Activated CD4-positive, alpha-beta T cell treated with anti-CD3 and anti-CD28 coated beads, Interleukin-2, amount 50 U/mL, for 16 hours (primary cell): Measurements from ENCODE around the gene FMNL2.
A peak's percentile ranks its signal among the peaks of the same experiment; 100 is the strongest.

ENCODE experiments used
- DNase-seq: peaks from one replicate; pipeline ENCODE4 v3.0.0-alpha.2; 2020

The FMNL2 gene

DNA sequence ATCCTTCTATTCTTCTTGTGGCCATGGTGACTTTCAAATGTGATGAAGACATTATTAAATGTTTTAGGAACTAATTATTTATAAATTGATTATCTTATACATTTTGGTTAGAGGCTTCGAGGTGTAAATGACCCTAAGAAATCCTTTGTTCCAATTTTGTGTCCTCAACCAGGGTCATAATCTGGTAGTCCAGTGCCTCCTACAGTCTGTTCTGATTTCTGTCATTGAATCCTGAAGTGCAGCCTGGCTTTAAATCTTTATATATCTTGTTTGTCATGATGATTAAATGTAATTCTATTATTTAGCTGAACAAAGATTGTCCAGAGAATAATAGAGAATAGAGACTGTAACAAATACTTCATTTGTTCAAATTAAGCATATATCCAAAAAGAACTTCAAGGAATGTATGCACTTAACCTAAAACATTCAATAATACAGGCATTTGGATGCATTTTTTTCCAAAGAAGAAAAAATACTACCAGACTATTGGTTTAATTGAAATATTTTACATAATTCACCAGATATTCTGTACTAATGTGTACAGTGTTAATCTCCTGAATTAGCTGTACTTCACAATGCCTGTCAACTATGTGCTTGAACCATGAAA is 292.5 kb downstream of the FMNL2 start:
- no peak for DNase-seq

DNA sequence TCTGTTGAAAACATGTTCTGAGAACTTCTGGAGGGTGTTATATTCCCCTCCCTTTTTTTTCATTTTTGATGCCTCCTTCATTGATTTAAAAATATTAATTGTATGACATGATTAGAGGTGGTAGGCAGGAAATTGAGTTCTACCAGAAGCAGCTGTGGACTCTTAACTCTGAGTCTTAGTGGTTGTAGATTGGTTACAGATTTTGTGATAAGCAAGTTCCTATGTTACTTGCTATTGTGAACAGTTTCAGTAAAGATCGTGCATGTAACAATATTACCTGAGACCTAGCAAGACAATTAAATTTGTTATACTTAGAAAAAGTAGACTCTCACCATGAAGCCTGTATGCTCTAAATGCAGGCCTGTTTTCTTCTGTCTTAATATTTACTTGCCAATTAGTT is 294.2 kb downstream of the FMNL2 start:
- no peak for DNase-seq

DNA sequence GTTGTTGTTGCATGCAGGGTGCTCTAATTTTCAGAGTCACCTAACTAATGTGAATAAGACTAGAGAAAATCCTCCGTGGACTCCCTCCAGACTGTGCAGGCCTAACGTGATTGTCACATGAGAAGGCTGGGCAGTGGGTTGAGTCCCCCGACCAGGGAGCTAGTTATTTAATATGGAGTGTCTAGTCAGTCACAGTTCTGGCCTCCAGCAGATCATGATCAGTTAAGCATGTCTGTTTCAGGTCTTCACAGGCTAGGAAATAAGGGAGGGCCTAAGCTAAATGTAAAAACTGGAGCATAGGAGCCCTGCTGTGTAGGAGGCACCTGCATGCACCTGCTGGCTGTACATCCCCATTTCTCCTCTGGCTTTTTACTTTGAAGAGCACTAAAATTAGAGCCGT is 295.5 kb downstream of the FMNL2 start:
- DNase-seq = no peak

DNA sequence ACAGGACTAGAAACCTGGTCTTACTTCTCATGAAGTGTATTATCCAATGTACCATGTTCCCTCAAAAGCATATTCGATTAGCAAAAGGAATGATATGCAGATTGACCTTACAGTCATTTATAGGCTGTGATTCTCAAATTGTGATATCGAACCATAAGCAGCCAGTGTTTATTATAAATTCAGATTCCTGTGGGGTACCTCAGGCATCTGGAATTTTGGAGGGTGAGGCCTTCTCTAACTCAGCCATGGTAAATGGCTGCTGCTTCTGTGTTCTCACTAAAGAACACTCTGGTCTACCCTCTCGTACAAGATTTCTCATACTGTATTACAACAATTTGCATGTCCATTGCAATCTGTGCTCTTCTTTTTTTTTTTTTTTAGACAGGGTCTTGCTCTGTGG is 297.8 kb downstream of the FMNL2 start:
- no peak for DNase-seq

DNA sequence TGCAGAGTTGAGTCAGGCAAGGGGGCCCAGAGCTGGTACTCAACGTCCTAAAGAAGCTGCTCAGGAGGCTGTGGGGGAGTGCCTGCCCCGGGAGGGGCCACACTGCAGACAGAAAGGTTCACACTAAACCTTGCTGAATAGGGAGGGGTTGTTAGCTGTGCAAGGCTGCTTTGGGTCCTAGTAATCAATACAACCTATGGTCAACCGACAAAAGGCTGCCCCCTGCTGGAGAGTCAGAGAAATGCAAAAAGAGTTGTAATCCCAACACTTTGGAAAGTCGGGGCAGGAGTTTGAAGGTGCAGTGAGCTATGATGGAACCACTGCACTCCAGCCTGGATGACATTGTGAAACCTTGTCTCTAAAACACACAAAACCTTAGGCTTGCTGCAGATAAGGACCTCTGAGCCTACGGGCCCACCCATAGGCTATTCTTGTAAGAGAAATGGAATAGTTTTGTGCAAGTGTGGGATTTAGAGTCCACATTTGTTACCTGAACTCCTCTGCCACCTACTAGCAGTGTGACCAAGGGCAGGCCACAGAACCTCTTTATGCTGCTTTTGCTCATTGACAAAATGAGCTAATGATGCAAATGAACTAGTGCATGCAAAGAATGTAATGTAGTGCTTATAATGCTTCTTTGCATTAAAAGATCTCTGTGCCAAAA is 300.8 kb downstream of the FMNL2 start:
- peak; percentile 65 for DNase-seq

DNA sequence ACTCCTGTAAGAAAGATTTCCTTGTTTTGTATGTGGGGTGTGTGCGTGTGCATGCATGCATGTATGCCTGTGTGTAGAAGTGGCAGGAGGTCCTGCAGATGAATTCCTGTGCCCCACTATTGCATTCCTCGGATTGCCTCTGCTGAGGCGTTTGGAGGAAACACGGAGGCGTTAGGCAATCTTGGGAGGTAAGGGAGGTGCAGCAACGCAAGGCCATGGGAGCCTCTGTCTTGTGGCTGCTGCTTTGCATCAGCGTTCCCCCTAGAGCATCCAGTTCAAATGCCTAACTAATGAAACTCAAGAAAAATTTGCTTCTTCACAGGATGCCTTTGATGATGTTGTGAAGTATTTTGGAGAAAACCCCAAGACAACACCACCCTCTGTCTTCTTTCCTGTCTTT is 302.3 kb downstream of the FMNL2 start:
- no peak for DNase-seq

DNA sequence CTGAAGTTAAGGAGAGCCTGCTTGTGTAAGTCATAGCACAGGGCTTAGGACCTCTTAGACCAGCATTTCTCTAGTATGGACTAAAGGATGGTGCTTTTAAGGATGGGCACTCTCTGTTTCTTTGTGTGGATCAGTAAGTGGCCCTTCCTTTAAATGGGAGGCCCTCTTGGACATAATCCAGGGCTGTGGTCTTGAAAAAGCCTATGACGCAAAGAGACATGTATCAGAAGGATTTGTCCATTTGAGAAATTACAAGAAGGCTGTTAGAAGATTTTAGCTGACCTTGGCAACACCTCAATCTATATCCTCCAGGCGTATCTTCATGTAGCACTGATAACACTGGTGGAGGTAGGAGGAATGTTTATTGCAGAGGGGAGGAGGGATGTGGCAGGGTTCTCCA is 303.1 kb downstream of the FMNL2 start:
- DNase-seq = no peak

DNA sequence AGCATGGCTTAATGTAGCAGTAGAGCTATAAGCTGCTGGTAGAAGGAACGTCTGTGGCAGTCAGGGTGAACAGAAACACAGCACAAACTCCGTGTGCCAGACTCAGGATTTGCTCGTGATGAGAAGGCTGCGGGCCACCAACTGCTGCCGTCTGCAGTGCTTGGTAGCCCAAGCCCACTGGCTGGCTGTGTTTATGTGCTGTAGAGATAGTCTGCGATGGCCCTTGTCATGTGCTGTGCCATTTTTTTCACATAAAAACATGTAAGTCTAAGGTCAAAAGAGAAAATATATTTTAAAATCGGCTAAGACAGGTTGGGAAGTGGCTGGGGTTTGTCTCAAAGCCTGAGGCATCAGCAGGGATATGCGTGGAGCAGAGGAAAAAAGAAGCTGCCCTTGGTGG is 303.6 kb downstream of the FMNL2 start:
- no peak for DNase-seq

DNA sequence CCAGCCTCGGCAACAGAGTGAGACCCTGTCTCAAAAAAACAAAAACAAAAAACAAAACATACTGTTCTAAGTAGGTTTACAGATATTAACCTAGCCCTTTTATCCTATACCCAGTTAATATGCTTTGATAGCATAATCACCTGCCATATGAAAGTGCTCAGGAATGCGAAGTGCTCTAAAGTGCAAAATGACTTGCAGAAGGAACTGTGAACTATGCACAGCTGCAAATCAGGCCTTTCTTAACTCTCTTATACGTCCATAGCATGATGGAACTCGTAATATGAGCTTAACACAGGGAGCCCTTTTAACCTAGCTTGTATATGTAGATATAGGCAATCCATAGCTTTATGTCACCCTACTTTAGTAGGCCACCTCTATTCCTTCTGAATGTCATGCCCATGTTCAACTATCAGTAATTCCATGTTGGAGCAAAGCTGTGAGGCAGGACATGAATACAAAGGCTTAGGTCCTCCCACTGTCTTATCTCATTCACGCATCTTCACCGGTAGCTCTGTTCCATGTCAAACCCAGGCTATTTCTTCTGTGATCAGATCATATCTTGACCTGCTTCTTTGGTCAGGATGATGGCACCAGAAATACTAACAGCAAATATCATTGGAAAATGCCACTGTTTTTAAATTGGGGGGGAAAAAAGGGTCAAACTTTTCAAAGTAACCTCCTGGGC is 309.4 kb downstream of the FMNL2 start:
- DNase-seq = no peak

DNA sequence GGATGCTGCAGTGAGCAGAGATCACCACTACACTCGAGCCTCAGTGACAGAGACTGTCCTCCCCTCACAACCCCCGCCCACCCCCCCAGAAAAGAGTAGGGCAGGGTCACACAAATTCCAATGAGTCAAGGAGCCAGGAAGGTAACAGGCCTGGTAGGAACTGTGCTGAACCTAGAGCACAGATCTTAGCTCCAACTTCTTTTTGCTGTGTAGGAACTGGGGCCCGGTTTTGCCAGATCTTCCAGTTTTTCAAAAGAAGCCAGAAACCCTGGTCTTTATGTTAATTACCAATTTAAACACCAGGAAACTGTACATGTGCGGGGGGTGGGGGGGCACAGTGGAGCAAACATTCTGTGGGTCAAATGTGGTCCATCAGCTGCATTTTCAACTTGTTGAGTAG is 311.3 kb downstream of the FMNL2 start:
- DNase-seq = no peak

DNA sequence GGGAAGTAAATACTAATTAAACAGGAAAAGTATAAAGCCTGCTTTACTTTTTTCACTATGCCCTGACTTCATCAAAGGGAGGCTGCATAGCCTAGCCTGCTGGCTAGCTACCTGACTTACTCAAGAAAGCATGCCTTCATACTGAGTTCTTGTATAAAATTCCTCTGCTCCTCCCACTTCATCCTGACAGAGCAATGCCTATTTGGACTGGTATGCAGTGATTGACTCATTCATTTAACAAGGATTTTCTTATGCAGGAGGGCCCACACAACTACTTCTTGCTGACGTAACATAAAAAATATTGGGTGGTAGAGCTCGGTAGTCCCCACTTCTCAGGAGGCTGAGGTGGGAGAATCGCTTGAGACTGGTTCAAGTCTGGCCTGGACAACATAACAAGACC is 311.8 kb downstream of the FMNL2 start:
- no peak for DNase-seq

DNA sequence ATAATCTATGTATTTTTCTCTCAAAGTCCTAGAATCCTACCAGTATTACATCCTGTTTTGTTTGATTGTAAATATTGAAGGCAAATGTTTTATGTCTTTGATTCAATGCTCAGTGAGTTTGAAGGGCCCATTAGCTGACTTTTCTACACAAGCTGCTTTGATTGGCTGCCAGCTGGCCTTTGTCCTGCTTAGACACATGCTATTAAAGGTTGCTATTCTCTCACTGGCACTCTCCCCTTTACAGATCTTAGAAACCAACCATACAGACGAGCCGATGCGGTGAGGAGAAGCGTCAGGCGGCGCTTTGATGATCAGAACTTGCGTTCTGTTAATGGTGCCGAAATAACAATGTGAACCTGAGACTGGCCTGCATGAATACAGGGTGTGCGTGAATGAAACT is 312.6 kb downstream of the FMNL2 start:
- DNase-seq = no peak

DNA sequence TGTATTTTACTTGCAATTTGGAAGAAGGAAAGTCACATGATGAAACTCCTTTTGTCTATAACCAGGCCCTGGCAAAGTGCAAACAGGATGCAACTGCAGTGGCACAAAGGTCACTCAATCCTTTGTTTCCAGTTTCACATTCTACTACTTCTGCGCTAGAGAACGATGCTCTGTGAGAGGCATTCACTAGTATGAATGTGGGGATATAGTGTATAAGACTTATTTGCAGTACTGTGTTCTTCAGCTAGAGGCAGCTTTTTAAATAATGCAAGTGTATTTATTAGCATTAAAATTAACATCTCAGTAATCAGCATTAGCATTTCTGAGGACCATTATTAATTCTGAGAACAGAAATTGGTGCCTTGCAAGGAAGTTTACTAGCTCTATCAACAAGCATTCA is 313.4 kb downstream of the FMNL2 start:
- no peak for DNase-seq

DNA sequence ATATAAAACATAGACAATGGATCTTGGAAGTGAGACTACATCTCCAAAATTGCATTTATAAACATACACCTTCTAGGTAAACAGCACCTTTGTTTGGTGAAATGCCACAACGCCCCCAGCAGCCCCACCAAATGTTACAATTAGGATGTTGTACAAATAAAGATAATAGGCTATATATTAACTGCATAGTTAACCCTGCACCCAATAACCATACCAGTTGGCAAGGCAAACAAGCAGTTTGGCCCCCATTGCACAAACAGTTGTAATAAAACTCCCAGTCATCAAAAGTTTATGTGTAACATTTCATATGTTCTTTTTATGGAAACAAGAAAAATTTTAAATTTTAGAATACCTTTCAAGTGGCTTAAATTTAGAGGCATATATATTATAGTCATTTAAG is 315.0 kb downstream of the FMNL2 start:
- no peak for DNase-seq

DNA sequence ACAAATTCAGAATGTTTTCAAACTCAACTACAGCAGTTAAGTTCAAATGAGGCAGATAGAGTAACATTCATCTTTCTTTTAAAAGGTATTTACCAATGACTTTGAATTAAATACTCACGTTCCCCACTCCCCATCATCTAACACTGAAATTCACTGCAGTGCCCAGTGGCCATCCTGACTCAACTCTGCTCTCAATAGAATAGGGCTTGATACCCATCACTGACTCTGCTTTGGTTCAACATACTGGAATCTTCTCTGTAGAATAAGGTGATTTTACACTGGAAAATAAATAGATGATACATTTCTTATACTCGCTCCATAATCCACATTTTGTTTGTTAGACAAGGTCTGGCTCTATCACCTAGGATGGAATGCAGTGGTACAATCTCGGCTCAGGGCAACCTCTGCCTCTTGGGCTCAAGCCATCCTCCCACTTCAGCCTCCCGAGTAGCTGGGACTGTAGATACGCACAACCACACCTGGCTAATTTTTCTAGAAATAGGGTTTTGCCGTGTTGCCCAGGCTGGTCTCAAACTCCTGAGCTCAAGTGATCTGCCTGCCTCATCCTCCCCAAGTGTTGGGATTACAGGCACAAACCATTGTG is 315.9 kb downstream of the FMNL2 start:
- no peak for DNase-seq

DNA sequence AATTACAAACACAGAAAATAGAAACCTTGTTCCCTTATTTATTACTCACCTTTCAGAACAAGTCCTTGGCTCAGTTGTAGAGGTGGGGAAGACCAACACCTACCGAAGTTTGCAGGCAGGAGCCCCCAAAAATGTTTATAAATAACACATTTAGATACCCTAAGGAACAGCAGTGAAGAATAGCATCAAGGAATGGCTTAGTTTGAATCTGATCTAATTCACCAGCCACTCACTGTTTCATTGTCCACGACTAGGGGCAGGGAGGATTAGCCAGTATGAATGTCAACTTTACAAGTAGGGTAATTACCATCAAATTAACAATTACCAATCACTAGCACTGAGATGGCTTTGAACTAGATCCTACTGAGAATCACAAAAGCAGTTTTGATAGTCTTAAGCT is 316.9 kb downstream of the FMNL2 start:
- DNase-seq = no peak

DNA sequence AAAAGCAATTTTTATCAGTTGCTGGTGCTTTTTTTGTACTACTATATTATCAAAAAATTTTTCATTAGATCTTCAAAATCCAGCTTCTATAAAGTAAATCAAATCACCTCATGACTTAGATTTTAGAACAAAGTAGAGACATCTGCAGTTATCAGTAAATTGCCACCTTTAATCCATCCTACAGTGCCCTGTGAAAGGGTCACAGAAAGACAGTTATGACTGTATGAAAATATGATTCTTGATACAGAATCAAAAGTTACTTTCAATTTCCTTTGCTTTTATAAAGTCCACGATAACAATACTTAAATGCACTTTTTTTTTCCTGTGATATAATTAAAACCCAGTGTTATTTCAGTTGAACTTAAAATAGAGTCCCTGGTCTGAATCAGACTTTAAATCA is 320.9 kb downstream of the FMNL2 start:
- no peak for DNase-seq

DNA sequence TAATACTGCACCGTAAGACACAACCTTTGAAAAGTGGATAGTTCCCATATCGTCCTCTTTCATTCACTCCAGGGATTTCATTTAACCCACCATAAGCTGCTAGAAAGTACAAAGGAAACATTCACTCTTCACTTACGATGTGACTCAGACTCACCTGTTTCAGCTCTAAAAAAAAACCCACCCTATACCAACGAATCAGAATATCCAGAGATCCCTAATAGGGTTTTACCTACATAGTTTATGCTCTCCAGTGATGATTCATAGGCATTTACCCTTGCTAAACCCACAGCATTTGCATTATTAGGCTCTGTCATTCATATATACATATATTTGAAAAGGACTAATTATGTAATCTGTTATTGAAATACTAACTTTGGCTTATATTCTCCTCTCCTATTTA is 322.1 kb downstream of the FMNL2 start:
- no peak for DNase-seq

DNA sequence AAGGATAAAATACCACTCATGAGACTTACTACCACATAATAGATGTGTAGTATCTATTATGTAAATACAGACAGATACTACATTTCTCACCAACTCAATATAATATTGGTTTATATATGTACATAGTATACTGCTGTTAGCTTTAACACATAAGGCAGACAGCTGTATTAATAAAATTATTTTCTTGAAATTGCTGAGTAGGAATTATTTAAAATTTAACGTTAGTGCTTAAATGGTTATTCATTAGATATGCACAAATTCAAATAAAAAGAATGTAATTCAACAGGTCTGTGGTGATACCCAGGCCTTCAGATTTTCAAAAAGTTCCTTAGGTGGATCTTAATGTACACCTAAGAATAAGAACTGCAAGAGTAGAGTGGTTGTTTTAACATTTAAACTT is 323.2 kb downstream of the FMNL2 start:
- DNase-seq = no peak

DNA sequence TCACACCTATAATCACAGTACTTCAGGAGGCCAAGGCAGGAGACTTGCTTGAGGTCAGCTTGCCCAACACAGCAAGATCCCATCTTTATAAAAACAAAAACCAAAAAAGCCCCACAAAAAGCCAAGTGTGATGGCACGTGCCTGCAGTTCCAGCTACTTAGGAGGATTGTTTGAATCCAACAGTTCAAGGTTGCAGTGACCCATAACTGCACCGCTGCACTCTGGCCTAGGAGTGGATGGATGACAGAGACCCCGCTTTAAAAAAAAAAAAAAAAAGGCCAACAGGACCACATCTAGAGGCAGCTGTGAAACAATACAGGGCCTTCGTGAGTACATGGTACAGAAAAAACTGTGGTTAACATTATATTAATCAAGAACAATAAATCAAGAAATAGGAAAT is 326.1 kb downstream of the FMNL2 start:
- DNase-seq = no peak

DNA sequence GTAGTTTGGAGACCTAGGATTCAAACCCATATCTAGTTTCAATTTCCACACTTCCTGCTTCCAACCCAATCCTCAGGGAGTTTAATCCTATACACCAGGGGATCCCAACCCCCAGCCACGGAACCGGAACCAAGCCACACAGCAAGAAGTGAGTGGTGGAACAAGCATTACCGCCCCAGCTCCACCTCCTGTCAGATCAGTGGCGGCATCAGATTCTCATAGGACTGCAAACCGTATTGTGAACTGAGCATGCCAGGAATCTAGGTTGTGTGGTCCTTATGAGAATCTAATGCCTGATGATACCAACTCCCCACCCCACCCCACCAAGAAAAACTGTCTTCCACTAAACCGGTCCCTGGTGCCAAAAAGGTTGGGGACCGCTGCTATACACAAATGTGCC is 329.8 kb downstream of the FMNL2 start:
- DNase-seq = no peak

DNA sequence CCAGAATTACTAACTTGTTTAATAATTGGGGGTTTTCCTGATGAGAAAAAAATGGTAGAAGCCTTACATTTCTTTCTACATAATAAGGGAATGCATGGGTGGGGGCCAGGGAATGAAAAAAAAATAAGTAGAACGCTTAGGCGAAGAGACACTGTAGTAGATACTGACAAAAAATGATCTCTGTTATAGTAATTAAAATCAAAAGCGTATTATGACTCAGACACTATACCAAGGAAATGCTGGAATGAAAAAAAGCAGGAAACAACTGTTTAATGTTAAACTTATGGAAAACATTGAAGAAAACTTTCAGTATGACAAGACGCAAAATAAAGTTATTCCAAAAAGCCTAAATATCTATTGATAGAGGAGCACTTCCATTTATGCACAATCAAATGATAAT is 339.4 kb downstream of the FMNL2 start:
- no peak for DNase-seq

DNA sequence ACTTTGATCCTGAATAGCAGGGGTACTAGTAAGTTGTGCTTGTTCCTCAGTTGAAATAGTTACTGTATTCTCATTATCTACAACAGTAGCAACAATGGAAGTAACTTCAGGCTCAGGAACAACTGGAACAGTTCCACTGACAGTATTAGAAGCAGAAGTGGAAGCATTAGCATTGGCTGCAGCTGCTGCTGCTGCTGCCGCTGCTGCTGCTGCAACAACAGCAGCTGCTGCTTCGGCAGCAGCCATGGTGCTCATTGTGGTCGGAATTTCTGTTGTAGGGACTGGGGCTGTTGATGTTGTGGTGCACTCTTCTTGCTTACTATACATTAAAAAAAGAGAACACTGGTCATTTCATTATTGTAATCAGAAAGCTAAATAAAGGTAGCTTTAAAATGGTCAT is 341.5 kb downstream of the FMNL2 start:
- no peak for DNase-seq

DNA sequence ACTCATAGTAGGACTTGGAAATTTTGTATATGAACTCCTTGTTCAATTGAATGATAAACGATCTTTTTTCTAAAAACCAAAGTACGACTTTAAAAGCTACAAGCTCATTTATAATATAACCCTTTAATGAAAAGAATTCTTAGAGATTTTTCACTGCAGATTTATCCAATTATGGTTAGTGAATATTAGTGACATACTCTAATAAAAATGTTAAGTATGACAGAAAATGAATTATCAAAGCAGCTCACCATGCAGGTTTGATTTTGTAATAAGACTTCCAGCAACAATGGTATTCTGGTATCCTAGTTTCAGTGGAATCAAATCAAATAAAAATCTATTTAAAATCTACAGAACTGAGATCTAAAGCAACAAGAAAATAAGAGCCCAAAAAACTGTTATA is 343.8 kb downstream of the FMNL2 start:
- DNase-seq = no peak
